OCI-LY7 (cell line): ENCODE data around the gene CD86. TPM values are rescaled to one million over a fixed set of nuclear protein-coding genes. Genes with fewer than 3 reads are reported as not detected.

Experiments used
- Bru-seq: library from RNA; stranded (reverse); fragments of 400-500 nt; gene quantifications from one replicate; lab custom pipeline; 2021; lab: Mats Ljungman, UMichigan
- BruChase-seq, 2 experiments: library from RNA; stranded (reverse); fragments of 400-500 nt; gene quantifications; one replicate each; lab custom pipeline; 2021; lab: Mats Ljungman, UMichigan
- BruUV-seq: library from RNA; stranded (reverse); fragments of 400-500 nt; replicated peaks from 2 replicates; lab custom pipeline; 2021; lab: Mats Ljungman, UMichigan
- CTCF ChIA-PET: fragments of 300-600 bp; sonication (Branson Sonifier 250); formaldehyde crosslinking; loops from one replicate; lab custom pipeline; 2022; ENCODE audit warnings: antibody characterized with exemption; ENCODE audit not compliant: unreplicated experiment; lab: Charles Lee
- POLR2A ChIA-PET: fragments of 300-600 bp; sonication (Branson Sonifier 250); formaldehyde crosslinking; loops from one replicate; lab custom pipeline; 2022; ENCODE audit warnings: antibody characterized with exemption; lab: Charles Lee
- DNase-seq: peaks from one replicate; pipeline ENCODE4 v3.0.0-alpha.2; 2015; ENCODE audit warnings: low spot score
- H2AFZ ChIP-seq: fragments of 200-600 bp; sonication (generic), shearing (Covaris generic); 2 replicates; pipeline ENCODE4 v1.6.1; 2014; ENCODE audit warnings: mild to moderate bottlenecking, antibody characterized with exemption, low read length, moderate library complexity
- H3K27ac ChIP-seq: fragments of 200-600 bp; sonication (generic); 2 replicates; pipeline ENCODE4 v1.5.1; 2014; ENCODE audit warnings: mixed run types, low read depth, mild to moderate bottlenecking, moderate library complexity, low read length, inconsistent platforms; ENCODE audit not compliant: poor library complexity, severe bottlenecking
- H3K36me3 ChIP-seq: fragments of 200-600 bp; sonication (generic); 2 replicates; pipeline ENCODE4 v1.6.1; 2014; ENCODE audit warnings: mild to moderate bottlenecking, antibody characterized with exemption, low read length, moderate library complexity, mixed read lengths; ENCODE audit not compliant: insufficient read depth
- H3K4me1 ChIP-seq: fragments of 200-600 bp; sonication (generic); 2 replicates; pipeline ENCODE4 v1.5.1; 2014; ENCODE audit warnings: mild to moderate bottlenecking, low read length; ENCODE audit not compliant: insufficient read depth, poor library complexity, severe bottlenecking
- H3K4me2 ChIP-seq: fragments of 200-600 bp; sonication (generic); 2 replicates; pipeline ENCODE4 v1.6.1; 2014; ENCODE audit warnings: mild to moderate bottlenecking, low read length
- H3K4me3 ChIP-seq: fragments of 200-600 bp; sonication (generic); 2 replicates; pipeline ENCODE4 v1.5.1; 2014; ENCODE audit warnings: mild to moderate bottlenecking, low read depth, low read length; ENCODE audit not compliant: poor library complexity, severe bottlenecking
- H3K79me2 ChIP-seq: fragments of 200-600 bp; sonication (generic); 2 replicates; pipeline ENCODE4 v1.6.1; 2016; ENCODE audit warnings: low read depth, mild to moderate bottlenecking, low read length, moderate library complexity, mixed read lengths; ENCODE audit not compliant: insufficient read depth
- H3K9me2 ChIP-seq: fragments of 200-600 bp; sonication (generic); 2 replicates; pipeline ENCODE4 v1.6.1; 2016; ENCODE audit warnings: mild to moderate bottlenecking, low read length, mixed read lengths; ENCODE audit not compliant: insufficient read depth
- H3K9me3 ChIP-seq: fragments of 200-600 bp; sonication (generic); 2 replicates; pipeline ENCODE4 v1.6.1; 2014; ENCODE audit warnings: mild to moderate bottlenecking, mixed run types, low read length, mixed read lengths
- H4K20me1 ChIP-seq: fragments of 200-600 bp; sonication (generic); 2 replicates; pipeline ENCODE4 v1.6.1; 2014; ENCODE audit warnings: mild to moderate bottlenecking, antibody characterized with exemption, low read length, moderate library complexity, mixed read lengths; ENCODE audit not compliant: insufficient read depth
- CTCF ChIP-seq: fragments of 200-600 bp; sonication (generic); conservative IDR thresholded peaks from 2 replicates; pipeline ENCODE4 v1.5.1; 2014; ENCODE audit warnings: mild to moderate bottlenecking, antibody characterized with exemption, low read length, moderate library complexity, mixed read lengths
- EZH2phosphoT487 ChIP-seq: fragments of 200-600 bp; sonication (generic); IDR thresholded peaks from 2 replicates; pipeline ENCODE4 v1.6.1; 2018; ENCODE audit warnings: low read depth, borderline replicate concordance, mild to moderate bottlenecking, mixed run types, antibody characterized with exemption, low read length, moderate library complexity, mixed read lengths
- intact Hi-C: fragments of 100-400 bp; cut with micrococcal nuclease; formaldehyde crosslinking; loops from one replicate; pipeline ENCODE4 v1.10.0; 2022; ENCODE audit not compliant: unreplicated experiment
- long read RNA-seq: library from polyadenylated mRNA; stranded (forward); transcript quantifications from one replicate; pipeline ENCODE4 v2.0.0, GENCODE V29; 2022
- total RNA-seq, 2 experiments: library from RNA; depleted of rRNA in 1 of 2; stranded (reverse); fragments of >200 nt in 1 of 2; shearing (Covaris generic) in 1 of 2; gene quantifications; 2 replicates each; pipeline ENCODE4 v1.2.3, GENCODE V29; 2014 to 2022

The CD86 gene
- total RNA-seq (2014; rRNA removed; shearing (Covaris generic)), result 10.8 and 13.5 TPM in 2 replicates
- 18.9 and 22.2 TPM in 2 replicates for total RNA-seq (2022)
- percentile 71 among the genes with signal in this experiment for Bru-seq, nascent RNA
- BruChase-seq, experiment 1, labeled RNA remaining after a 6-hour chase, result percentile 56 among the genes with signal in this experiment
- percentile 63 among the genes with signal in this experiment for BruChase-seq, experiment 2, labeled RNA remaining after a 2-hour chase
- long read RNA-seq, transcript CD86-203 (7 exons, 1,405 nt), result major isoform, 7 of 22 reads
- long read RNA-seq, transcript CD86-202 (7 exons, 2,708 nt), result minor isoform, 5 of 22 reads
- long read RNA-seq, partial matches to known transcripts, result 2 of 22 reads
- long read RNA-seq, other reads (novel, unspliced or antisense), result 7 of 22 reads

DNA sequence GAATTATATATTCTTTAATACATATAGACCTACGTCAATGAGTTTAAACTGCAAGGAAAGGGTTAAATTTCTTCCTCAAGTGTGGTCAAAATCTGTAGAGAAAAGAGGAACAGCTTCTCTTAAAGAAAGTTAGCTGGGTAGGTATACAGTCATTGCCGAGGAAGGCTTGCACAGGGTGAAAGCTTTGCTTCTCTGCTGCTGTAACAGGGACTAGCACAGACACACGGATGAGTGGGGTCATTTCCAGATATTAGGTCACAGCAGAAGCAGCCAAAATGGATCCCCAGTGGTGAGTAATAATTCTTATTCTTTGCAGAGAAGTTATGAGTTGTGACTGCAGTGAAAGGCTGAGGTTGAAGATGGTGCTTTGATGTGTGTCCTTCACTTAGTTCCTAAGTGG, at the start of gene CD86:
TSS of gene CD86 (plus strand) at position 148 of the 400 bp plus-strand sequence. CDS start at position 276, 128 bp downstream.
- H2AFZ ChIP-seq, result peak within 1 kb of the TSS; percentile 61; the same call in 1 of the 2 replicates
- peaks cover 42% of the 10 kb centered on the region; the same call in 1 of the 2 replicates for H3K79me2 ChIP-seq
- peak within 1 kb of the TSS; percentile 72 for H3K4me3 ChIP-seq
- H3K36me3 ChIP-seq, result peaks cover 27% of the 10 kb centered on the region
- H3K9me2 ChIP-seq, result no peaks in the 10 kb centered on the region; the same call in 1 of the 2 replicates
- no peak for TF ChIP-seq EZH2phosphoT487
- no peak for TF ChIP-seq CTCF
- CTCF ChIA-PET, result interaction anchor here (0.7 to 1.0 kb wide), 2 partner anchors 11 to 15 kb away, joined by 3 to 4 read pairs; no protein-coding TSS in a partner anchor
- H4K20me1 ChIP-seq, result no peaks in the 10 kb centered on the region
- peak within 1 kb of the TSS; percentile 61 for H3K27ac ChIP-seq
- DNase-seq, result peak; percentile 86
- peaks cover 5% of the 10 kb centered on the region; the same call in 1 of the 2 replicates for H3K9me3 ChIP-seq
- peak within 1 kb of the TSS; percentile 96 for H3K4me2 ChIP-seq
- peaks cover 49% of the 10 kb centered on the region for H3K4me1 ChIP-seq
- POLR2A ChIA-PET, result interaction anchor here (0.7 to 4.8 kb wide), 12 partner anchors 10 to 161 kb away, joined by 3 to 48 read pairs (median 4); partner anchors contain the start of gene SLC15A2
- BruUV-seq, result no TSS peak
- intact Hi-C loops, result loop anchor here (2.0 to 5.0 kb wide), 2 partner anchors 14 to 58 kb away; no protein-coding TSS in a partner anchor

DNA sequence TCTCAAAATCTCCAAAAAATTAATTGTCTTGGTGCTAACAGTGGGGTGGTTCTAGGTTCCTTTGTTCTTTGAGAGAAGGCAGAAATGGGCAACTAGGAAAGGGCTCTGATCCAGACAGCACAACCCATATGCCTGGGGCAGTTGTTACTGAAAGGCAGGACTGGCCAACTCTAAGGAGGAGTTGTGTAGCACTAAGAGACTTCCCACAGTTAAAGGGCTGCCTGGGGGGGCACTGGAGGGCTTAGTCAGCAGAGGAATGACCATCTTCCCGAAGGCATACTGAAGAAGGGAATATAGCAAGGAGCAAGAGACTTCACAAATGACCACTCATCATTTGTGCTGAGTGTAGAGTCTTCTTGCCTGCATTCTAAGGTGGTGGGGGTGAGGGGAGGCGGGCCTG, 48.9 kb upstream of the CD86 start:
- Histone ChIP-seq H4K20me1 (no peaks in the 10 kb centered on the region), H3K36me3 (no peaks in the 10 kb centered on the region), H3K4me2 (no peak overlapping the region), H3K4me1 (peaks cover 55% of the 10 kb centered on the region), H3K9me3 (no peaks in the 10 kb centered on the region), H3K4me3 (no peak overlapping the region), H3K27ac (no peak overlapping the region), H3K9me2 (no peaks in the 10 kb centered on the region), H3K79me2 (no peaks in the 10 kb centered on the region), H2AFZ (no peak overlapping the region)
- intact Hi-C loops, result no loop called here
- TF ChIP-seq EZH2phosphoT487 (no peak), CTCF (no peak)
- no TSS peak for BruUV-seq
- ChIA-PET CTCF (no interaction called here), POLR2A (no interaction called here)
- no peak for DNase-seq
